Measurements from ENCODE around the gene POFUT1. TPM values are rescaled to one million over a fixed set of nuclear protein-coding genes. Genes with fewer than 3 reads are reported as not detected.
"Not testable (repeated sequence)": the region's sequence is repeated elsewhere in the genome, so short reads cannot be mapped to it uniquely, and the experiment has no call there.

POFUT1 gene
- total and polyA plus RNA-seq, 12 donors: 9.7 to 32.9 (median 27.4) TPM

DNA sequence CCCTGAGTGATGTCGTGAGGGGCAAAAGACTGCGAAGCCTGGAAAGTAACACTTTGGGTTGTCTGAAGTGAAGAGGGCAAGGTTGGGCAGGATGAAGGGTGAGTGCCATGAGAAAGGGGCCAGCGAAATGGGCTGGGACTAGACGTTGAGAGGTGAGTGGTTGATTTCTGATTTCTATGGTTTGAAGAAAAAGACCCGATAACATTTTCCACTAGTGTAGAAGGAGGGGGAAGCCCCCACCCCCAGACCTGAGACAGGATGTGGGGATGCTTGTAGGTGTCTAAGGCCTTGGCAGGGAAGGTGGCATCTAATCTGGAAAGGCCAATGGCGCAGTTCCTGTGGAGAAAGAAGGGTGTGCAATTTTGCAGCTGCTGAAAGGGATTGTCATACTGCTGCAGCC, 44.5 kb downstream of the POFUT1 start:
- no peak overlapping the region for H3K4me3 ChIP-seq
- DNase-seq (no peak), ATAC-seq (no peak)
- no peaks in the 10 kb centered on the region for H3K4me1 ChIP-seq
- intact Hi-C loops (cut with DNase I): no loop called here
- no peaks in the 10 kb centered on the region for H3K27me3 ChIP-seq
- TF ChIP-seq, protein P1, sequence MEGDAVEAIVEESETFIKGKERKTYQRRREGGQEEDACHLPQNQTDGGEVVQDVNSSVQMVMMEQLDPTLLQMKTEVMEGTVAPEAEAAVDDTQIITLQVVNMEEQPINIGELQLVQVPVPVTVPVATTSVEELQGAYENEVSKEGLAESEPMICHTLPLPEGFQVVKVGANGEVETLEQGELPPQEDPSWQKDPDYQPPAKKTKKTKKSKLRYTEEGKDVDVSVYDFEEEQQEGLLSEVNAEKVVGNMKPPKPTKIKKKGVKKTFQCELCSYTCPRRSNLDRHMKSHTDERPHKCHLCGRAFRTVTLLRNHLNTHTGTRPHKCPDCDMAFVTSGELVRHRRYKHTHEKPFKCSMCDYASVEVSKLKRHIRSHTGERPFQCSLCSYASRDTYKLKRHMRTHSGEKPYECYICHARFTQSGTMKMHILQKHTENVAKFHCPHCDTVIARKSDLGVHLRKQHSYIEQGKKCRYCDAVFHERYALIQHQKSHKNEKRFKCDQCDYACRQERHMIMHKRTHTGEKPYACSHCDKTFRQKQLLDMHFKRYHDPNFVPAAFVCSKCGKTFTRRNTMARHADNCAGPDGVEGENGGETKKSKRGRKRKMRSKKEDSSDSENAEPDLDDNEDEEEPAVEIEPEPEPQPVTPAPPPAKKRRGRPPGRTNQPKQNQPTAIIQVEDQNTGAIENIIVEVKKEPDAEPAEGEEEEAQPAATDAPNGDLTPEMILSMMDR (IDR thresholded peaks at IDR 0.05): no peak
- peaks cover 0 to 6% (median 0%) of the 10 kb centered on the region in 11 donors for H3K9me3 ChIP-seq
- no peak overlapping the region for H3K27ac ChIP-seq
- WGBS, 2 donors: 90% methylated on average over 6 of the region's 6 CpGs
- no peaks in the 10 kb centered on the region for H3K36me3 ChIP-seq

GRCh38 chr20:32260973-32261372, 53.3 kb downstream of the POFUT1 start:
- H3K4me3 ChIP-seq; H3K9me3 ChIP-seq; H3K4me1 ChIP-seq; intact Hi-C loops (cut with DNase I); H3K27me3 ChIP-seq; ATAC-seq; DNase-seq; H3K36me3 ChIP-seq; H3K27ac ChIP-seq: not testable (repeated sequence)
- 91 to 92% methylated on average over 10 of the region's 10 CpGs for WGBS, 2 donors

DNA sequence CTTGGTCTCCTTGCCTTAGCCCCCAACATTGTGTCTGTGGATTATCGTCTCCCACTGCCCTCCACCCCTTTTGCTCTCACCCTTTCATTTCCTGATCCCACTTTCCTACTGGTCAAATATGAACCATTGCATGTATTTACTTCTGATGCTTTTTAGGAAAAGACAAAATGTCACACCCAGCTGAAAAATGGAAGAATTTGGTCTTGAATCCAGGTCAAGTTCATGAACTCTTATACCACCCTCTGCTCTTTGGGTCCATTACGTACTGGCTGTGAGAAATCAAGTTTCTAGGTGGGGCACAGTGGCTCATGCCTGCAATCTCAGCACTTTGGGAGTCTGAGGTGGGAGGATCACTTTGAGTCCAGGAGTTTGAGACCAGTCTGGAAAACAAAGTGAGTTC, 54.0 kb downstream of the POFUT1 start:
- Histone ChIP-seq H3K27me3 (no peaks in the 10 kb centered on the region), H3K27ac (no peak overlapping the region), H3K36me3 (no peaks in the 10 kb centered on the region), H3K4me3 (no peak overlapping the region), H3K9me3 (no peaks in the 10 kb centered on the region), H3K4me1 (no peaks in the 10 kb centered on the region)
- 78 to 93% methylated on average over 2 of the region's 2 CpGs for WGBS, 2 donors
- intact Hi-C loops (cut with DNase I): no loop called here
- ATAC-seq: no peak
- TF ChIP-seq, protein P1 (IDR thresholded peaks at IDR 0.05): no peak
- DNase-seq: no peak

- H3K4me3 ChIP-seq: no peak overlapping the region
- no peaks in the 10 kb centered on the region for H3K27me3 ChIP-seq
- H3K36me3 ChIP-seq: no peaks in the 10 kb centered on the region
- TF ChIP-seq, protein P1 (IDR thresholded peaks at IDR 0.05): no peak
- 77 to 79% methylated on average over 7 of the region's 7 CpGs for WGBS, 2 donors
- no peaks in the 10 kb centered on the region for H3K4me1 ChIP-seq
- intact Hi-C loops (cut with DNase I): no loop called here
- ATAC-seq (no peak), DNase-seq (no peak)
- no peaks in the 10 kb centered on the region for H3K9me3 ChIP-seq
- no peak overlapping the region for H3K27ac ChIP-seq
Observed at GRCh38 chr20:32263398-32263954, 55.8 kb downstream of the POFUT1 start.

- Histone ChIP-seq H3K9me3 (peaks cover 0 to 4% (median 0%) of the 10 kb centered on the region in 11 donors), H3K4me3 (no peak overlapping the region), H3K27ac (no peak overlapping the region), H3K36me3 (no peaks in the 10 kb centered on the region), H3K27me3 (no peaks in the 10 kb centered on the region), H3K4me1 (peaks cover 0 to 4% (median 0%) of the 10 kb centered on the region in 9 donors)
- TF ChIP-seq, protein P1 (IDR thresholded peaks at IDR 0.05): no peak
- ATAC-seq: no peak
- WGBS, 2 donors: 57% methylated on average over 5 of the region's 5 CpGs
- DNase-seq: no peak
- intact Hi-C loops (cut with DNase I): loop anchor here in 1 of 10 donors (10.0 kb wide), 1 partner anchor 67 kb away; the partner anchor contains the start of genes PLAGL2 and POFUT1
Observed at GRCh38 chr20:32271620-32272019, 63.9 kb downstream of the POFUT1 start.

All from heart right ventricle (tissue), 16 donors.